Panc1 (cell line): Measurements from ENCODE around the gene KRT86. TPM values are rescaled to one million over a fixed set of nuclear protein-coding genes. Genes with fewer than 3 reads are reported as not detected.
"Not testable (repeated sequence)": the region's sequence is repeated elsewhere in the genome, so short reads cannot be mapped to it uniquely, and the experiment has no call there.

ENCODE experiments used
- ATAC-seq: fragments of 200-7000 bp; cut with Tn5 transposase; 2 replicates; pipeline ENCODE4 v1.9.1; 2020; ENCODE audit warnings: mild to moderate bottlenecking, moderate library complexity
- BruUV-seq: library from RNA; stranded (reverse); fragments of 400-500 nt; replicated peaks from 2 replicates; lab custom pipeline; 2021; lab: Mats Ljungman, UMichigan
- CTCF ChIA-PET: fragments of 300-600 bp; sonication (Branson Sonifier 250); formaldehyde crosslinking; loops from one replicate; lab custom pipeline; 2022; ENCODE audit warnings: antibody characterized with exemption; lab: Charles Lee
- POLR2A ChIA-PET: fragments of 300-600 bp; sonication (Branson Sonifier 250); formaldehyde crosslinking; loops from one replicate; lab custom pipeline; 2022; ENCODE audit warnings: antibody characterized with exemption; lab: Charles Lee
- DNase-seq: peaks from one replicate; pipeline ENCODE4 v3.0.0-alpha.2; 2010; ENCODE audit warnings: low read depth, low spot score
- H3K27ac ChIP-seq: 2 replicates; pipeline ENCODE4 v1.5.1; 2011; ENCODE audit warnings: mild to moderate bottlenecking, low read length, inconsistent platforms
- H3K27me3 ChIP-seq: fragments of 200-500 bp; sonication (Bioruptor generic); 2 replicates; pipeline ENCODE4 v1.6.0; 2014; ENCODE audit warnings: low read length, inconsistent platforms; ENCODE audit not compliant: control insufficient read depth, insufficient read depth
- H3K36me3 ChIP-seq: fragments of 200-500 bp; sonication (Bioruptor generic); 2 replicates; pipeline ENCODE4 v1.5.1; 2014; ENCODE audit warnings: inconsistent platforms, mild to moderate bottlenecking, low read length, moderate library complexity; ENCODE audit not compliant: control insufficient read depth, insufficient read depth
- H3K4me1 ChIP-seq: 2 replicates; pipeline ENCODE4 v1.5.1; 2011; ENCODE audit warnings: inconsistent platforms, mild to moderate bottlenecking, low read length, moderate library complexity; ENCODE audit not compliant: control insufficient read depth, insufficient read depth
- H3K4me3 ChIP-seq, 2 experiments: 2 replicates each; pipeline ENCODE4 v1.5.1; 2011 to 2012; ENCODE audit warnings: low read depth in 2 of 2, low read length in 2 of 2, mild to moderate bottlenecking in 2 of 2, inconsistent platforms in 1 of 2, moderate library complexity in 1 of 2
- H3K9me3 ChIP-seq: fragments of 200-500 bp; sonication (Bioruptor generic); 2 replicates; pipeline ENCODE4 v1.5.1; 2014; ENCODE audit warnings: low read depth, mild to moderate bottlenecking, inconsistent platforms, low read length, moderate library complexity; ENCODE audit not compliant: control insufficient read depth, insufficient read depth
- POLR2AphosphoS5 ChIP-seq: IDR thresholded peaks from 2 replicates; pipeline ENCODE4 v1.6.1; 2012; ENCODE audit warnings: mild to moderate bottlenecking, low read depth, low read length, moderate library complexity
- SIN3A ChIP-seq: IDR thresholded peaks from 2 replicates; pipeline ENCODE4 v1.6.1; 2012; ENCODE audit warnings: low read depth, mild to moderate bottlenecking, low read length, moderate library complexity, borderline replicate concordance; ENCODE audit not compliant: insufficient read depth
- TCF7L2 ChIP-seq: IDR thresholded peaks from 2 replicates; pipeline ENCODE4 v1.6.1; 2011; ENCODE audit warnings: mild to moderate bottlenecking, low read depth, low read length, inconsistent platforms
- in situ Hi-C: cut with HindIII; loops from 2 replicates; pipeline ENCODE4 v1.10.0; 2016; ENCODE audit warnings: low sequenced_read_pairs, low pct_unique_long_range_greater_than_20kb
- intact Hi-C: fragments of 100-400 bp; cut with micrococcal nuclease; formaldehyde crosslinking; loops from one replicate; pipeline ENCODE4 v1.10.0; 2022; ENCODE audit not compliant: unreplicated experiment
- total RNA-seq: library from RNA; stranded (reverse); gene quantifications from one replicate; pipeline ENCODE4 v1.2.1, GENCODE V29; 2021; ENCODE audit not compliant: unreplicated experiment
- TF ChIP-seq, protein P1 (sequence below): fragments of 450-650 bp; IDR thresholded peaks from 2 replicates; pipeline ENCODE4 v1.5.1; 2017; ENCODE audit warnings: mild to moderate bottlenecking
- TF ChIP-seq, protein P2 (sequence below), 2 experiments: IDR thresholded peaks; 2 replicates each; pipeline ENCODE4 v1.6.1; 2011 to 2012; ENCODE audit warnings: low read depth in 2 of 2, control low read depth in 1 of 2, low read length in 1 of 2, mild to moderate bottlenecking in 1 of 2, moderate library complexity in 1 of 2; ENCODE audit not compliant: insufficient read depth in 1 of 2

Gene KRT86
- total RNA-seq, 1 experiment from 2014 or later = 1.1 TPM

DNA sequence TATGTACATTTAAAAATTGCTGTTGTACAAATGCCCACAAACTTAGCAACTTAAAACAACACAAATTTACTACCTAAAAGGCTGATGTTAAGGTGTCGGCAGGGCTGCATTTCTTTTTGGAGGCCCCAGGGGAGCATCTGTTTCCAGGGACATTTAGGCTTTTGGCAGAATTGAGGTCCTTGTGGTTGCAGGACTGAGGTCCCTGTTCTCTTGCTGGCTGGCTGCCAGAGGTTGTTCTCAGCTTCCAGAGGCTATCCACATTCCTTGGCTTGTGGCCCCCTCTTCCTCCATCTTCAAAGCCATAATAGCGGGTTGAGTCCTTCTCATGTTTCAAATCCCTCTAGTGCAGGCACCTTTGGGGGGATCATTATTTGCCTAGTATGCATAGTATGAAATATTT lies 69.1 kb downstream of the KRT86 start:
- intact Hi-C loops (no loop called here), in situ Hi-C loops (no loop called here)
- ATAC-seq = no peak
- DNase-seq = no peak
- CTCF ChIA-PET = interaction anchor here (0.6 kb wide), 1 partner anchor 130 kb away, joined by 3 read pairs; no protein-coding TSS in a partner anchor
- H3K4me3 ChIP-seq = no peak overlapping the region
- no peak for TF ChIP-seq POLR2AphosphoS5
- TF ChIP-seq, protein P1, sequence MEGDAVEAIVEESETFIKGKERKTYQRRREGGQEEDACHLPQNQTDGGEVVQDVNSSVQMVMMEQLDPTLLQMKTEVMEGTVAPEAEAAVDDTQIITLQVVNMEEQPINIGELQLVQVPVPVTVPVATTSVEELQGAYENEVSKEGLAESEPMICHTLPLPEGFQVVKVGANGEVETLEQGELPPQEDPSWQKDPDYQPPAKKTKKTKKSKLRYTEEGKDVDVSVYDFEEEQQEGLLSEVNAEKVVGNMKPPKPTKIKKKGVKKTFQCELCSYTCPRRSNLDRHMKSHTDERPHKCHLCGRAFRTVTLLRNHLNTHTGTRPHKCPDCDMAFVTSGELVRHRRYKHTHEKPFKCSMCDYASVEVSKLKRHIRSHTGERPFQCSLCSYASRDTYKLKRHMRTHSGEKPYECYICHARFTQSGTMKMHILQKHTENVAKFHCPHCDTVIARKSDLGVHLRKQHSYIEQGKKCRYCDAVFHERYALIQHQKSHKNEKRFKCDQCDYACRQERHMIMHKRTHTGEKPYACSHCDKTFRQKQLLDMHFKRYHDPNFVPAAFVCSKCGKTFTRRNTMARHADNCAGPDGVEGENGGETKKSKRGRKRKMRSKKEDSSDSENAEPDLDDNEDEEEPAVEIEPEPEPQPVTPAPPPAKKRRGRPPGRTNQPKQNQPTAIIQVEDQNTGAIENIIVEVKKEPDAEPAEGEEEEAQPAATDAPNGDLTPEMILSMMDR = no peak
- TF ChIP-seq TCF7L2 = no peak
- TF ChIP-seq, protein P2, sequence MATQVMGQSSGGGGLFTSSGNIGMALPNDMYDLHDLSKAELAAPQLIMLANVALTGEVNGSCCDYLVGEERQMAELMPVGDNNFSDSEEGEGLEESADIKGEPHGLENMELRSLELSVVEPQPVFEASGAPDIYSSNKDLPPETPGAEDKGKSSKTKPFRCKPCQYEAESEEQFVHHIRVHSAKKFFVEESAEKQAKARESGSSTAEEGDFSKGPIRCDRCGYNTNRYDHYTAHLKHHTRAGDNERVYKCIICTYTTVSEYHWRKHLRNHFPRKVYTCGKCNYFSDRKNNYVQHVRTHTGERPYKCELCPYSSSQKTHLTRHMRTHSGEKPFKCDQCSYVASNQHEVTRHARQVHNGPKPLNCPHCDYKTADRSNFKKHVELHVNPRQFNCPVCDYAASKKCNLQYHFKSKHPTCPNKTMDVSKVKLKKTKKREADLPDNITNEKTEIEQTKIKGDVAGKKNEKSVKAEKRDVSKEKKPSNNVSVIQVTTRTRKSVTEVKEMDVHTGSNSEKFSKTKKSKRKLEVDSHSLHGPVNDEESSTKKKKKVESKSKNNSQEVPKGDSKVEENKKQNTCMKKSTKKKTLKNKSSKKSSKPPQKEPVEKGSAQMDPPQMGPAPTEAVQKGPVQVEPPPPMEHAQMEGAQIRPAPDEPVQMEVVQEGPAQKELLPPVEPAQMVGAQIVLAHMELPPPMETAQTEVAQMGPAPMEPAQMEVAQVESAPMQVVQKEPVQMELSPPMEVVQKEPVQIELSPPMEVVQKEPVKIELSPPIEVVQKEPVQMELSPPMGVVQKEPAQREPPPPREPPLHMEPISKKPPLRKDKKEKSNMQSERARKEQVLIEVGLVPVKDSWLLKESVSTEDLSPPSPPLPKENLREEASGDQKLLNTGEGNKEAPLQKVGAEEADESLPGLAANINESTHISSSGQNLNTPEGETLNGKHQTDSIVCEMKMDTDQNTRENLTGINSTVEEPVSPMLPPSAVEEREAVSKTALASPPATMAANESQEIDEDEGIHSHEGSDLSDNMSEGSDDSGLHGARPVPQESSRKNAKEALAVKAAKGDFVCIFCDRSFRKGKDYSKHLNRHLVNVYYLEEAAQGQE (IDR thresholded peaks at IDR 0.05; ENCODE audit: insufficient read depth in 1 of 2, low read depth in 2 of 2, low read length in 1 of 2) = no peak
- no peak for TF ChIP-seq SIN3A
- peaks cover 3% of the 10 kb centered on the region; the same call in 1 of the 2 replicates for H3K9me3 ChIP-seq
- POLR2A ChIA-PET = no interaction called here
- H3K27me3 ChIP-seq = no peaks in the 10 kb centered on the region
- H3K36me3 ChIP-seq = no peaks in the 10 kb centered on the region
- peaks cover 8% of the 10 kb centered on the region for H3K4me1 ChIP-seq
- BruUV-seq = no TSS peak
- H3K27ac ChIP-seq = no peak overlapping the region

DNA sequence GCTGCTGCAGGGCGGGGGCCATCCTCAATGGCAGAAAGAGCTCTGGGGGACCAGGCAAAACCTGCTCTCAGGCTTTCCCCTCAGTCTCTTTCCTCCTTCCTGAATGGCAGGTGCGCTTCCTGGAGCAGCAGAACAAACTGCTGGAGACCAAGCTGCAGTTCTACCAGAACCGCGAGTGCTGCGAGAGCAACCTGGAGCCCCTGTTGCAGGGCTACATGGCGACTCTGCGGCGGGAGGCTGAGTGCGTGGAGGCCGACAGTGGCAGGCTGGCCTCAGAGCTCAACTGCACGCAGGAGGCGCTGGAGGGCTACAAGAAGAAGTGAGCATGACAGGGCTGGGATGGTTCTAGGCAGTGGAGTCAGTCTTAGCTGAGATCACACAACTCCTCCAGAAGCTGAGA lies 69.7 kb downstream of the KRT86 start:
- CTCF ChIA-PET = interaction anchor here (0.6 to 2.0 kb wide), 2 partner anchors 16 to 131 kb away, joined by 3 to 6 read pairs; no protein-coding TSS in a partner anchor
- Histone ChIP-seq H3K4me3 (no peak overlapping the region), H3K27ac (no peak overlapping the region), H3K4me1 (peaks cover 8% of the 10 kb centered on the region), H3K9me3 (peaks cover 3% of the 10 kb centered on the region; the same call in 1 of the 2 replicates), H3K27me3 (no peaks in the 10 kb centered on the region), H3K36me3 (no peaks in the 10 kb centered on the region)
- ATAC-seq (no peak), DNase-seq (no peak)
- in situ Hi-C loops (no loop called here), intact Hi-C loops (no loop called here)
- TF ChIP-seq, protein P1 = no peak
- TF ChIP-seq POLR2AphosphoS5 (no peak), TCF7L2 (no peak), SIN3A (no peak)
- TF ChIP-seq, protein P2 (IDR thresholded peaks at IDR 0.05; ENCODE audit: insufficient read depth in 1 of 2, low read depth in 2 of 2, low read length in 1 of 2) = no peak
- POLR2A ChIA-PET = no interaction called here
- no TSS peak for BruUV-seq

DNA sequence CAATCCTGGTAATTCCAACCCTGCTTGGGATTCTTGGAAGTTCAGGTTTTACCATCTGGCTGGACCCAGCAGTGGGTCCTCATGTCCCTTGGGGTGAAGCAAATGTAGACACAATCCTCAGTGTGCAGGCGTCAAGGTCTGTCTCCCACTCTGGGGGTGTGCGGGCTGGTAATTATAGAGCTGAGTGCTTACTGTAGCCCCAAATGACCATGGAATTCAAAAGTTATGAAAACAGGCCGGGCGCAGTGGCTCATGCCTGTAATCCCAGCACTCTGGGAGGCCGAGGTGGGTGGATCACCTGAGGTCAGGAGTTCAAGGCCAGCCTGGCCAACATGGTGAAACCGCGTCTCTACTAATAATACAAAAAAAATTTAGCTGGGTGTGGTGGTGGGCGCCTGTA lies 70.6 kb downstream of the KRT86 start:
- DNase-seq, H3K4me3 ChIP-seq, H3K9me3 ChIP-seq, ATAC-seq, H3K27ac ChIP-seq, BruUV-seq, in situ Hi-C loops, H3K27me3 ChIP-seq, H3K4me1 ChIP-seq, intact Hi-C loops, H3K36me3 ChIP-seq: not testable (repeated sequence)
- ChIA-PET CTCF (interaction anchor here (2.0 kb wide), 1 partner anchor 17 kb away, joined by 6 read pairs; no protein-coding TSS in a partner anchor), POLR2A (interaction anchor here (0.5 kb wide), 1 partner anchor 37 kb away, joined by 3 read pairs; no protein-coding TSS in a partner anchor)
